HepG2 (cell line): ENCODE measurements around the gene POLR3GL. TPM values are rescaled to one million over a fixed set of nuclear protein-coding genes. Genes with fewer than 3 reads are reported as not detected.

Experiments used
- ATF3 ChIP-seq: sonication (generic); formaldehyde crosslinking; IDR thresholded peaks from 2 replicates; pipeline ENCODE4 v1.4.0; 2020; ENCODE audit warnings: missing genetic modification reagents
- FOXA1 ChIP-seq, 2 experiments: fragments of 450-650 bp in 1 of 2; sonication (generic) in 1 of 2; formaldehyde crosslinking in 1 of 2; IDR thresholded peaks; 2 replicates each; pipeline versions ENCODE4 v1.4.0 to v1.6.1; 2016 to 2020; ENCODE audit warnings: missing genetic modification reagents in 1 of 2
- HDAC2 ChIP-seq: sonication (generic); formaldehyde crosslinking; IDR thresholded peaks from 2 replicates; pipeline ENCODE4 v1.4.0; 2020; ENCODE audit warnings: missing genetic modification reagents
- JUND ChIP-seq: sonication (generic); formaldehyde crosslinking; IDR thresholded peaks from 2 replicates; pipeline ENCODE4 v1.8.0; 2022; ENCODE audit warnings: mild to moderate bottlenecking, missing genetic modification reagents
- MYPOP ChIP-seq: sonication (generic); formaldehyde crosslinking; IDR thresholded peaks from 2 replicates; pipeline ENCODE4 v1.8.1; 2023; ENCODE audit warnings: mild to moderate bottlenecking, moderate library complexity, missing genetic modification reagents
- NCOR1 ChIP-seq: fragments of 200-600 bp; sonication (generic); IDR thresholded peaks from 2 replicates; pipeline ENCODE4 v1.7.0; 2017; ENCODE audit warnings: antibody characterized with exemption, low read length, borderline replicate concordance
- NRL ChIP-seq: sonication (generic); formaldehyde crosslinking; IDR thresholded peaks from 2 replicates; pipeline ENCODE4 v1.5.0; 2020; ENCODE audit warnings: missing genetic modification reagents, mild to moderate bottlenecking, moderate library complexity, borderline replicate concordance
- PAXIP1 ChIP-seq: sonication (generic); formaldehyde crosslinking; conservative IDR thresholded peaks from 2 replicates; pipeline ENCODE4 v1.4.0; 2020; ENCODE audit warnings: mild to moderate bottlenecking, missing genetic modification reagents, moderate library complexity
- SIN3A ChIP-seq: IDR thresholded peaks from 2 replicates; pipeline ENCODE4 v1.6.1; 2011; ENCODE audit warnings: low read depth, mild to moderate bottlenecking, control low read depth, low read length, borderline replicate concordance
- ZNF232 ChIP-seq: sonication (generic); formaldehyde crosslinking; IDR thresholded peaks from 2 replicates; pipeline ENCODE4 v1.4.0; 2020; ENCODE audit warnings: missing genetic modification reagents, borderline replicate concordance
- ZNF335 ChIP-seq: sonication (generic); formaldehyde crosslinking; IDR thresholded peaks from 2 replicates; pipeline ENCODE4 v1.4.0; 2020; ENCODE audit warnings: missing genetic modification reagents
- ZNF670 ChIP-seq: sonication (generic); formaldehyde crosslinking; IDR thresholded peaks from 2 replicates; pipeline ENCODE4 v1.8.0; 2022; ENCODE audit warnings: mild to moderate bottlenecking, missing genetic modification reagents, borderline replicate concordance
- ZNF749 ChIP-seq: sonication (generic); formaldehyde crosslinking; IDR thresholded peaks from 2 replicates; pipeline ENCODE4 v1.8.0; 2022; ENCODE audit warnings: mild to moderate bottlenecking, missing genetic modification reagents, moderate library complexity, borderline replicate concordance
- ZNF782 ChIP-seq: sonication (generic); formaldehyde crosslinking; IDR thresholded peaks from 2 replicates; pipeline ENCODE4 v1.4.0; 2020; ENCODE audit warnings: missing genetic modification reagents, mild to moderate bottlenecking, borderline replicate concordance
- polyA plus RNA-seq, 8 experiments: library from polyadenylated mRNA; depleted of rRNA in 3 of 8; stranded (reverse) in 7 of 8; unstranded in 1 of 8; fragments of >200 nt; fragmentation: Illumina TruSeq in 4 of 8; extraction: Trizol in 4 of 8; gene quantifications; 2 replicates each; pipeline versions ENCODE4 v1.2.1 to v1.2.3, GENCODE V29; 2011 to 2016; ENCODE audit warnings: low read depth in 4 of 8, missing spikeins in 1 of 8, mixed read lengths in 1 of 8; ENCODE audit not compliant: insufficient read depth in 1 of 8
- total RNA-seq, 5 experiments: library from RNA; depleted of rRNA; stranded (reverse); fragments of >200 nt; fragmentation: Illumina TruSeq; extraction: Trizol; gene quantifications; 2 replicates each; pipeline ENCODE4 v1.2.3, GENCODE V29; 2016; ENCODE audit warnings: low read depth in 1 of 5
- TF ChIP-seq, protein P1 (sequence below): sonication (generic); formaldehyde crosslinking; IDR thresholded peaks from 2 replicates; pipeline ENCODE4 v1.9.0; 2021; ENCODE audit warnings: missing genetic modification reagents, borderline replicate concordance
- TF ChIP-seq, protein P2 (sequence below): sonication (generic); formaldehyde crosslinking; IDR thresholded peaks from 2 replicates; pipeline ENCODE4 v1.4.0; 2020; ENCODE audit warnings: missing genetic modification reagents

POLR3GL gene
- total and polyA plus RNA-seq, 2 of the 13 experiments (the other 11 are each of a cell fraction or from before 2014, with no cell fraction given): 11.5 to 12.4 TPM

DNA sequence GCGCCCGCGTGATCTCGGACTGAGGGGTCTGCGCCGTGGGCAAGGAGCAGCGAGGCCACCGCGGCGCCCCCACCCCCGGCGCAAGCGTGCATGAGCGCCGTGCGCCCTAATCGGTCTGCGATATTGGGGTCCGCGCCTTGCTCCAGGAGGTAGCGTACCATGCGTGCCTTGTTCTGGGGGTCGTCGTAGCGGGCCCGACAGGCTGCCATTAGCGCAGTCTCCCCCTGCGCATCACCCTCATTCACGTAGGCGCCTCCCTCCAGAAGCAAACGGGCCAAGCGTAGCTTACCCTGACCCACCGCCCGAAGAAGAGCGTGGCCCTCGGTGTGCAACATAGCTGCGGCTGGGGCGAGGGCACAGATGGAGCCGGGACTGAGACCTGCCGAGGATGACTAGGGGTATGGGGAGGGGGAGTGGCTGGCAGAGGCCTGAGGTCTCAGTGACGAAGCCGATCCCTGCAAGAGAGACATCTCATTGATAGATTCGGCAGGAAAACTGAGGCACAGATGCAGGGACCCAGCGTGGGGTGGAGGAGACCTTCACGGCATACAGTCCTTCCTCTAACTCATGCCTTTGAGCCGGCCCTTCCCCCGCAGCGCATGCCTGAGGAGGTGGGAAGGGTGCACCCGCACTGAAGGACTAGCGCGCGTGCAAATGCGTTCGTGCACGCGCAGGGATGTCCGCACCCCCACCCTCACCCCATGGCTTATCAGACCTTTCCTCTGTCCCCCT, 2.9 kb upstream of the POLR3GL start (continued):
- TF ChIP-seq SIN3A: no peak
- TF ChIP-seq ZNF749 (CRISPR knock-in tag): no peak
- TF ChIP-seq FOXA1 (IDR thresholded peaks at IDR 0.05): no peak
- no peak for TF ChIP-seq FOXA1 (CRISPR knock-in tag; IDR thresholded peaks at IDR 0.05)
- no peak for TF ChIP-seq ZNF335 (CRISPR knock-in tag)
- no peak for TF ChIP-seq ZNF782 (CRISPR knock-in tag)
- no peak for TF ChIP-seq ZNF232 (CRISPR knock-in tag)
- TF ChIP-seq, protein P1, sequence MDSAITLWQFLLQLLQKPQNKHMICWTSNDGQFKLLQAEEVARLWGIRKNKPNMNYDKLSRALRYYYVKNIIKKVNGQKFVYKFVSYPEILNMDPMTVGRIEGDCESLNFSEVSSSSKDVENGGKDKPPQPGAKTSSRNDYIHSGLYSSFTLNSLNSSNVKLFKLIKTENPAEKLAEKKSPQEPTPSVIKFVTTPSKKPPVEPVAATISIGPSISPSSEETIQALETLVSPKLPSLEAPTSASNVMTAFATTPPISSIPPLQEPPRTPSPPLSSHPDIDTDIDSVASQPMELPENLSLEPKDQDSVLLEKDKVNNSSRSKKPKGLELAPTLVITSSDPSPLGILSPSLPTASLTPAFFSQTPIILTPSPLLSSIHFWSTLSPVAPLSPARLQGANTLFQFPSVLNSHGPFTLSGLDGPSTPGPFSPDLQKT (CRISPR knock-in tag): no peak
- no peak for TF ChIP-seq ATF3
- no peak for TF ChIP-seq ZNF670 (CRISPR knock-in tag)
- 0 out of 2 replicates have a peak, but pooled peaks have one; percentile 67 for TF ChIP-seq NRL
- TF ChIP-seq HDAC2 (CRISPR knock-in tag): no peak
- TF ChIP-seq, protein P2, sequence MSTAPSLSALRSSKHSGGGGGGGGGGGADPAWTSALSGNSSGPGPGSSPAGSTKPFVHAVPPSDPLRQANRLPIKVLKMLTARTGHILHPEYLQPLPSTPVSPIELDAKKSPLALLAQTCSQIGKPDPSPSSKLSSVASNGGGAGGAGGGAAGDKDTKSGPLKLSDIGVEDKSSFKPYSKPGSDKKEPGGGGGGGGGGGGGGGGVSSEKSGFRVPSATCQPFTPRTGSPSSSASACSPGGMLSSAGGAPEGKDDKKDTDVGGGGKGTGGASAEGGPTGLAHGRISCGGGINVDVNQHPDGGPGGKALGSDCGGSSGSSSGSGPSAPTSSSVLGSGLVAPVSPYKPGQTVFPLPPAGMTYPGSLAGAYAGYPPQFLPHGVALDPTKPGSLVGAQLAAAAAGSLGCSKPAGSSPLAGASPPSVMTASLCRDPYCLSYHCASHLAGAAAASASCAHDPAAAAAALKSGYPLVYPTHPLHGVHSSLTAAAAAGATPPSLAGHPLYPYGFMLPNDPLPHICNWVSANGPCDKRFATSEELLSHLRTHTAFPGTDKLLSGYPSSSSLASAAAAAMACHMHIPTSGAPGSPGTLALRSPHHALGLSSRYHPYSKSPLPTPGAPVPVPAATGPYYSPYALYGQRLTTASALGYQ (CRISPR knock-in tag): no peak
- no peak for TF ChIP-seq NCOR1
- no peak for TF ChIP-seq JUND (CRISPR knock-in tag)
- peak; percentile 58; the same call in 1 of the 2 replicates for TF ChIP-seq MYPOP (CRISPR knock-in tag)
- TF ChIP-seq PAXIP1: no peak
